Measurements from ENCODE around the gene PES1. TPM values are rescaled to one million over a fixed set of nuclear protein-coding genes. Genes with fewer than 3 reads are reported as not detected.

Gene PES1
- total and polyA plus RNA-seq, 7 experiments from 2014 or later = 34.6 to 84.2 (median 56.3) TPM

DNA sequence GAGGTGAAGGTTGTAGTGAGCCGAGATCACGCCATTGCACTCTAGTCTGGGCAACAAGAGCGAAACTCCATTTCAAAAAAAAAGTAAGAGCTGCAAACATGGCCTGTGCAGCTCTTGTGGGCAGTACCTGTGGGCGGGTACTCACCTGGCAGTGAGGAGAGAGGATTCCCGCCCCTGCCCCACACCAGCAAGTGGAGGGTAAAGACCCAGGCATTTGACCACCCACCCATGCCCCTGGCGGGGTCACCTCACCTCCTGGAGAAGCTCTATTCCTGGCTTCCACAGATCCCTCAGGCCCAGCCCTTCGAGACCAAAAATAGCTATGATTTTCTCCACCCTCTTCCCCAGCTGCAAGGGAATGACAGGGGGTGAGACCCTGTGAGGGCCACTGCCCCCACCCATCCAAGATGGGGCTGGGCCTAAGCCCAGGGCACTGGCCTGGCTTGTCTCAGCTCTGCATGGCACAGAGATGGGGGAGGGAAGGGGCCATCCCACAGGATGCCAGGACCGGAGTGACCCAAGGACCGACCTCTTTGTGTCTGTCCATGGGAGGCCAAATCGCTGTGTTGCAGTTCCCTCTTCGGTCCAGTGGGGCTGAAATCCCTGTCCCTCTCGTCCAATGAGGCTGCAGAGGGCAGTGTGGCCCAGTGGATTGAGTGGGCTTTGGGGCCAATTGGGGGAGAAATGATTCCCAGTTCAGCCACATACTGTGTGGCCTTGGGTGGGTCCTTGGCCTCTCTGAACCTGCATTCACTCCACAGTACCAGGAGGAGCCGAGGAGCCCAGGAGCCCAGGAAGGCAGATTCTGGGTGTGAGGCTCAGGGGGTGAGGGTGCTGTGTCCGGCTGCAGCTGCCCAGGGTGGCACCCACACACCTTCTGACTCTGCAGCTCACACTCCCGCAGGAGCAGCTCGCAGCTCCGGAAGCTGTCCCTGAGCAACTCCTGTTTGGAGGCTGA, 59.8 kb downstream of the PES1 start:
- Mint-ChIP-seq H3K9me3 (no peaks in the 10 kb centered on the region), H3K4me3 (no peak overlapping the region), H3K4me1 (peaks cover 0 to 3% (median 0%) of the 10 kb centered on the region in 7 donors), H3K36me3 (no peaks in the 10 kb centered on the region), H3K27me3 (no peaks in the 10 kb centered on the region), H3K27ac (no peak overlapping the region)
- intact Hi-C loops (cut with micrococcal nuclease) = no loop called here
- Histone ChIP-seq H3K4me1 (ENCODE audit: control insufficient read depth in 2 of 2, insufficient read depth in 2 of 2, low read length in 2 of 2) (no peaks in the 10 kb centered on the region), H3K9me3 (ENCODE audit: control insufficient read depth in 2 of 3, low read length in 3 of 3) (no peaks in the 10 kb centered on the region), H3K4me3 (ENCODE audit: low read length) (no peak overlapping the region), H3K27me3 (ENCODE audit: control insufficient read depth in 2 of 2, insufficient read depth in 2 of 2, low read length in 2 of 2) (no peaks in the 10 kb centered on the region), H3K27ac (ENCODE audit: low read depth, low read length) (no peak overlapping the region), H3K36me3 (ENCODE audit: control insufficient read depth in 2 of 3, insufficient read depth in 3 of 3, low read length in 3 of 3) (no peaks in the 10 kb centered on the region)
- POLR2A ChIA-PET = no interaction called here
- ATAC-seq = no peak
- no peak for DNase-seq
- CTCF ChIA-PET = no interaction called here

DNA sequence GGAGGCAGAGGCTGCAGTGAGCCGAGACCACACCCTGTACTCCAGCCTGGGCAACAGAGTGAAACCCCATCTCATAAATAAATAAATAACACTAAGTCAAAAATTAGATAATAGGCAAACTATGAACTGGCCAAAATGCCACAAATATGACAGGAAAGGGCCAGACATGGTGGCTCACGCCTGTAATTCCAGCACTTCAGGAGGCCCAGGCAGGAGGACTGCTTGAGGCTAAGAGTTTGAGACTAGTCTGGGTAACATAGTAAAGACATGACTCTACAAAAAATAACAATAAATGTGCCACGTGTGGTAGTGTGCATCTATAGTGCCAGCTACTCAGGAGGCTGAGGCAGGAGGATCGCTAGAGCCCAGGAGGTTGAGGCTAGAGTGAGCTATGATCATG, 65.1 kb downstream of the PES1 start:
- Histone ChIP-seq H3K27me3 (ENCODE audit: control insufficient read depth in 2 of 2, insufficient read depth in 2 of 2, low read length in 2 of 2) (no peaks in the 10 kb centered on the region), H3K4me3 (ENCODE audit: low read length) (no peak overlapping the region), H3K4me1 (ENCODE audit: control insufficient read depth in 2 of 2, insufficient read depth in 2 of 2, low read length in 2 of 2) (no peaks in the 10 kb centered on the region), H3K36me3 (ENCODE audit: control insufficient read depth in 2 of 3, insufficient read depth in 3 of 3, low read length in 3 of 3) (no peaks in the 10 kb centered on the region), H3K9me3 (ENCODE audit: control insufficient read depth in 2 of 3, low read length in 3 of 3) (no peaks in the 10 kb centered on the region), H3K27ac (ENCODE audit: low read depth, low read length) (no peak overlapping the region)
- intact Hi-C loops (cut with micrococcal nuclease) = no loop called here
- Mint-ChIP-seq H3K9me3 (no peaks in the 10 kb centered on the region), H3K36me3 (no peaks in the 10 kb centered on the region), H3K4me1 (peaks cover 0 to under 1% (median 0%) of the 10 kb centered on the region in 7 donors), H3K27ac (no peak overlapping the region), H3K27me3 (peaks cover 0 to 9% (median 3%) of the 10 kb centered on the region in 5 donors), H3K4me3 (no peak overlapping the region)
- DNase-seq (no peak), ATAC-seq (no peak)
- CTCF ChIA-PET = no interaction called here
- POLR2A ChIA-PET = no interaction called here

Other genes starting within 250 kb of the PES1 start
- gene SF3A1, start 235.0 kb downstream of the PES1 start, total RNA-seq = 100 to 1,000 TPM; 267 to 341 (median 284) TPM
- 100 to 1,000 TPM in 1 of 2 donors, 10 to 100 TPM in 1; 83.2 to 115 TPM for gene SF3A1, start 235.0 kb downstream of the PES1 start, polyA plus RNA-seq
- 1 to 10 TPM; 1.8 to 6.9 (median 3.2) TPM for gene CCDC157, start 234.9 kb downstream of the PES1 start, total RNA-seq
- gene CCDC157, start 234.9 kb downstream of the PES1 start, polyA plus RNA-seq = 1 to 10 TPM; 1.4 to 2.1 TPM
- 10 to 100 TPM in 1 of 5 experiments, 1 to 10 TPM in 4; 4.3 to 10.8 (median 5.3) TPM for gene RNF215, start 204.5 kb downstream of the PES1 start, total RNA-seq
- gene RNF215, start 204.5 kb downstream of the PES1 start, polyA plus RNA-seq = 1 to 10 TPM in 1 of 2 donors, under 1 TPM in 1; 0.08 to 1.1 TPM
- gene SEC14L2, start 194.9 kb downstream of the PES1 start, total RNA-seq = 100 to 1,000 TPM in 1 of 5 experiments, 10 to 100 TPM in 4; 10.7 to 147 (median 16.5) TPM
- 10 to 100 TPM; 12.7 to 20.7 TPM for gene SEC14L2, start 194.9 kb downstream of the PES1 start, polyA plus RNA-seq
- 10 to 100 TPM; 10.2 to 68.2 (median 23.6) TPM for gene MTFP1, start 166.1 kb downstream of the PES1 start, total RNA-seq
- gene MTFP1, start 166.1 kb downstream of the PES1 start, polyA plus RNA-seq = 10 to 100 TPM; 26.7 to 30.4 TPM
- not detected for gene SEC14L3, start 119.9 kb downstream of the PES1 start, total RNA-seq
- gene SEC14L3, start 119.9 kb downstream of the PES1 start, polyA plus RNA-seq = not detected
- not detected for gene SEC14L4, start 86.2 kb downstream of the PES1 start, total RNA-seq
- not detected for gene SEC14L4, start 86.2 kb downstream of the PES1 start, polyA plus RNA-seq
- gene SEC14L6, start 45.2 kb downstream of the PES1 start, total RNA-seq = not detected
- gene SEC14L6, start 45.2 kb downstream of the PES1 start, polyA plus RNA-seq = not detected
- gene GAL3ST1, start 17.2 kb downstream of the PES1 start, total RNA-seq = 1 to 10 TPM in 2 of 5 experiments, under 1 TPM in 1, not detected in 2; 0.56 to 4.8 (median 4.0) TPM
- gene GAL3ST1, start 17.2 kb downstream of the PES1 start, polyA plus RNA-seq = 1 to 10 TPM in 1 of 2 donors, under 1 TPM in 1; 0.21 to 2.4 TPM
- gene TCN2, start 15.3 kb upstream of the PES1 start, total RNA-seq = 1 to 10 TPM in 3 of 5 experiments, under 1 TPM in 2; 0.57 to 8.9 (median 1.3) TPM
- gene TCN2, start 15.3 kb upstream of the PES1 start, polyA plus RNA-seq = under 1 TPM; 0.69 to 0.79 TPM
- 1 to 10 TPM; 2.0 to 5.2 (median 3.4) TPM for gene SLC35E4, start 43.9 kb upstream of the PES1 start, total RNA-seq
- gene SLC35E4, start 43.9 kb upstream of the PES1 start, polyA plus RNA-seq = 1 to 10 TPM in 1 of 2 donors, under 1 TPM in 1; 0.85 to 1.9 TPM
- gene DUSP18, start 76.0 kb upstream of the PES1 start, total RNA-seq = 10 to 100 TPM in 4 of 5 experiments, 1 to 10 TPM in 1; 7.4 to 18.5 (median 14.1) TPM
- 10 to 100 TPM in 1 of 2 donors, 1 to 10 TPM in 1; 7.4 to 12.2 TPM for gene DUSP18, start 76.0 kb upstream of the PES1 start, polyA plus RNA-seq
- 1 to 10 TPM; 1.2 to 2.7 (median 2.2) TPM for gene OSBP2, start 103.0 kb upstream of the PES1 start, total RNA-seq
- gene OSBP2, start 103.0 kb upstream of the PES1 start, polyA plus RNA-seq = under 1 TPM; 0.37 to 0.56 TPM

All from naive thymus-derived CD4-positive, alpha-beta T cell (primary cell).